NCI-H2196 treated with DMSO at 0.1 percent for 48 hours (cell line): ENCODE data around the gene DIP2C.
"Not testable (repeated sequence)": the region's sequence is repeated elsewhere in the genome, so short reads cannot be mapped to it uniquely, and the experiment has no call there.

Experiments used
- DNase-seq: peaks from one replicate; lab custom pipeline; 2025; ENCODE audit not compliant: unreplicated experiment; lab: John Stamatoyannopoulos, UW

DIP2C gene

DNA sequence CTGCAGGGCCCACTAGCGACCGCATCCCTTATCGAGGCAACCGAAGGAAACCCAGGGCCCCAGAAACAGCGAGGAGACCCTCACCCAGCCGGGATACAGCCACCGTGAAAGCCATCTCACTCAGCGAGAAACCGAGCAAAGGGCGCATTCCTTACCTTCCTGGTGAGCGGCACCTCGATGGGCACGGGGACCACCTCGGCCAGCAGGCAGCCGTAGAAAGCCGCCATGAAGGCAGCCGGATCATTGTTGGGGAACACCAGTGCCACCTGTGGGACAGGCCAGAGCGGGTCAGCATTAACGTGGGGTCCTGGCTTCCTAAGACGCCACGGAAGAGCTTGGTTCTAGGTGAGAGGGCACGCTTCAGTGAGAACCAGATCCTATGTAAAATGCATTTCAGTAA, 290.5 kb downstream of the DIP2C start:
- DNase-seq, result no peak

DNA sequence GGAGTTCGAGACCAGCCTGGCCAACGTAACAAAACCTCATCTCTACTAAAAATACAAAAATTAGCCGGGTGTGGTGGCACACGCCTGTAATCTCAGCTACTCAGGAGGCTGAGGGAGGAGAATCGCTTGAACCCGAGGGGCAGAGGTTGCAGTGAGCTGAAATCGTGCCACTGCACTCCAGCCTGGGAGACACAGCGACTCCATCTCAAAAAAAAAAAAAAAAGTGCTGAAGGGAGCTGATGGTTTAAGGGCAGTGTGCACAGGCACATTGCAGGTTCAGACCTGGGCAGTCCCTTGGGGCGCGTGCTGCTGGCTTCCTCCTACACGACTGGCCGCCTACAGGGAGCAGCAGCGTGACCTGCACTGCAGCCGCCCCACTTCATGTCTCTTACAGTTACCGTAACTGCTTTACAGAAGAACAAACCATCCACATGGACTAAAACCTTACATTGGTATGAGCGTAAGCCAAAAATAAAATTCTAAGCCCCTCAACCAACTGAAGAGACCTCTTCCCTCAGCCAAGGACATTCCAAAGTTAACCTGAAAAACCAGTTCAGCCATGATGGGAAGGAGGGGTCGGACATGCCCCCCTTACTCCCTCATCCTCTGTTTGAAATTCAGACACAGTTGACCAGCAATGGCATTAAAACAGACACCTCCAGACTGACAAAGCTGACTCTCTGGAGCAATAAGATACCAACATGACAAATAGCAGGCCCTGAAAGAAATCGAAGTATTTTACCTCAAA, 292.0 kb downstream of the DIP2C start:
- DNase-seq, result no peak

DNA sequence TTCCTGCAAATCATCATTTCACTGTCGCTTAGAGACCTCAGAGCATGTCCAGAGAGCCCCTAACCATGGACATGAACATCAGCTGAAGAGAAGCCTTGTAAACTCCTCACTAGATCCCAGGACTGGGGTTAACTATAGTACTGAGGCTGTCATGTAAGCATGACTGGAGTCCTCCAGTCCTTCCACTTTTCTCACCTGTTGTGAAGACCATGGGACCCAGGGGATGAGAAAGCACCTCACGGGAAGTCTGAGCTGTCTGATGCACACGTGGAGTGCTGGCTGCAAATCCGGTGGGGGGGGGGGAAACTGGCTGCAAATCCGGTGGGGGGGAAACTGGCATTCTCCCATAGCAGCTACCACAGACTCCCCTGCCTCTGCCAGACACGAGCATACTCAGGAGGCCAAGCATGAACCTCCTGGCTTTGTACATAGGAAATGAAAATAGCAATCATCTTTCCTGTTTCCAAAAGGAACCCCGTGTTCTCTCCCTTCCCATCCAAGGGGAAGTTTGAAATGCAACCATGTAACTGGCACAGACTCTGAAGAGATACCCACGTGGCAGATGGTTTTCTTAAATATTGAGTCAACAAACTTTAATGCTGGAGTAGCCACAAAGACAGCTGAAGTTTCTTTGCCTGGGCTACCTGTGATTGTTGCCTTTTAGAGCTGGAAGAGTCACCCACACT, 292.8 kb downstream of the DIP2C start:
- DNase-seq, result no peak

DNA sequence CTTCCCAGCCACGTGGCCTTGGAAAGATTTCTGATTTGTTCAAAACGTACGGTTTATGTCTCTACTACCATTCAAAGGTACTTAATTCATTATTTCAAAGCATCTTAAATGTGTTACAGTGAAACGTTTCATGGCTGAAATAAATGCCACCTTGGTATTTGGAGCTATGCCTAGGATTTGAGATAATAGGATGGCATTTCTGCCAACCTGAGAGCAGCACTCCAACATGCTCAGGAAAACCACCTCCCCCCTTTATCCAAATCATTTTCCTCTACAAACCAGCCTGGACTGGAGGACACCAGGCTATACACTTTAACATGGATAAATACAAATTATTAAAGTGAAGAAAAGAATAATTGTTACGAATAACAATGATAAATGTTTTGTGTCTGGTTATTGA, 293.4 kb downstream of the DIP2C start:
- no peak for DNase-seq

DNA sequence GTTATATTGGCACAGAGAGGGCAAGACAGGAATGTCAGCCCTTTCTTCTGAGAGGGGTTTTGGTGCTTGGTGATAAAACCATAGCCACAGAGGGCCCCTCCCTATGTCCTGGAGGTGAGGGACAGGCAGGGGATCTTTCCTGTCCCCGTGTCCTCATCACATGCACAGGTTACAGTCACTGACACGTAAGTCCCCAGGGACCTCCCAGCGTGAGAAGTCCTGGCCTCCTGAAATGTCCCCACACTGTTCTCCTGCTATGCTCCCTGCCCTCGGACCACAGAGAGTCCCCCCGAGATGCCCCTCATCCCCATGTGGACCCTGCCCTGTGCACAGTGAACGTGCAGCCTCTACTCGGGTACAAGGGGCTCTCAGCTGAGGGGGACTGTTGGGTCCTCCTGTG, 293.8 kb downstream of the DIP2C start:
- DNase-seq, result no peak

DNA sequence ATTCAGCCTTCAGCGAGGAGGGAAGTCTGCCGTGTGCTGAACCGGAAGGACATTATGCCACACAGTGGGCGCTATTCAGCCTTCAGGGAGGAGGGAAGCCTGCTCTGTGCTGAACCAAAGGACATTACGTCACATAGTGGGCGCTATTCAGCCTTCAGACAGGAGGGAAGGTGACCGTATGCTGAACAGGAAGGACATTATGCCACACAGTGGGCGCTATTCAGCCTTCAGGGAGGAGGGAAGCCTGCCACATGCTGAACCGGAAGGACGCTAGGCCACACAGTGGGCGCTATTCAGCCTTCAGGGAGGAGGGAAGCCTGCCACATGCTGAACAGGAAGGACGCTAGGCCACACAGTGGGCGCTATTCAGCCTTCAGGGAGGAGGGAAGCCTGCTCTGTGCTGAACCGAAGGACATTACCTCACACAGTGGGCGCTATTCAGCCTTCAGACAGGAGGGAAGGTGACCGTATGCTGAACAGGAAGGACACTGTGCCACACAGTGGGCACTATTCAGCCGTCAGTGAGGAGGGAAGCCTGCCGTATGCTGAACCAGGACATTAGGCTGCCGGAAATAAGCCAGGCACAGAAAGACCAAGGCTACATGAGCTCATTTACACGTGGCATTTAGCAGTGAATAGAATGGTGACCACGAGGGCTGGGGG, 294.9 kb downstream of the DIP2C start:
- not testable (repeated sequence) for DNase-seq

DNA sequence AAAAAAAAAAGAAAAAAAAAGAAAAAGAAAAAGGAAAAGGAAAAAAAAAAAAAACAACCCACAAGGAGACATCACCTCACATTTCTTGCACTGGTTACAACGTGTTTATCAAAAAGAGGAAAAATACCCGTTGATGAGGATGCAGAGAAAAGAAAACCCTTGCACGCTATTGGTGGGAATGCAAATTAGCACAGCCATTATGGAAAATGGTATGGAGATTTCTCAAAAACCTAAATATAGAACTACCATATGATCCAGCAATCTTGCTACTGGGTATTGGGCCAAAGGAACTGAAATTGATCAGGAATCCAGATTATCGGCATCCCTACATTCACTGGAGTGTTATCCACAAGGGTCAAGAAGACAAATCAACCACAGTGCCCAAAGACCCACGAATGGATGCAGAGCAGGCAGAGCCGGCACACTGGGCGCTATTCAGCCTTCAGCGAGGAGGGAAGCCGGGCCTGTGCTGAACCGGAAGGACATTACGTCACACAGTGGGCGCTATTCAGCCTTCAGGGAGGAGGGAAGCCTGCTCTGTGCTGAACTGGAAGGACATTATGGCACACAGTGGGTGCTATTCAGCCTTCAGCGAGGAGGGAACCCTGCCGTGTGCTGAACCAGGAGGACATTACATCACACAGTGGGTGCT, 295.6 kb downstream of the DIP2C start:
- DNase-seq, result no peak

DNA sequence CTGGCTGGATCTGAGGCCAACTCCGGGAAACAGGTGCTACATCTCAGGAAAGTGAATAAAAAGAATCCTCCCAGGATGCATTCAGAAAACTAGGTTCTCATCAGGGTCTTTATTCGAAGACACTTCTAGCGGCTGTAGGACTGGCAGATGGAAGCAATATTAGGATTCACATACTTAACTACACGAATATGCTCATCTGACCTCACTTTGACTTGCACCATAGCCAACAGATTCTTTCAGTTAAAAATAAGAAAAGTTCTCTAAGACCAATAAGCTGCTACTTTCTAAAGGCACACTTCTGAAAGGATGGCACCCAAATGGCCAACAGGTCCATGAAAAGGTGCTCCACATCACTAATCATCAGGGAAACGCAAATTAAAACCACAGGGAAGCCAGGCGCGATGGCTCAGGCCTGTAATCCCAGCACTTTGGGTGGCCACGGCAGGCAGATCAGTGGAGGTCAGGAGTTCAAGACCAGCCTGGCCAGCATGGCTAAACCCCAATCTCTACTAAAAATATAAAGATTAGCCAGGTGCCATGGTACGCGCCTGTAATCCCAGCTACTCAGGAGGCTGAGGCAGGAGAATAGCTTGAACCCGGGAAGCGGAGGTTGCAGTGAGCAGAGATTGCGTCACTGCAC, 296.2 kb downstream of the DIP2C start:
- no peak for DNase-seq

DNA sequence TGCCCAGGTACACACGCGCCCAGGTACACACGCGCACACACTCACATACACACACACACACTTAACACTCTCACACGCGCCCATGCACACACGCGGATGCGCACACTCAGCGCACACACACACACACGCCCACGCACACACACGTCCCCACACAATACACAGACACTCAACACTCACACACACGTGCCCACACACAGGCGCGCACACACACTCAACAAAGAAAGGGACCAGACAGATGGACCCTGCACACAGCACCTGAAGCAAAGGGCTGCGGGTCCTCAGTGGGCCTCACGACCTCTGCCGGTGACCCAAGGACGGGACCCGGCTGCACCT, 296.8 kb downstream of the DIP2C start:
- no peak for DNase-seq

DNA sequence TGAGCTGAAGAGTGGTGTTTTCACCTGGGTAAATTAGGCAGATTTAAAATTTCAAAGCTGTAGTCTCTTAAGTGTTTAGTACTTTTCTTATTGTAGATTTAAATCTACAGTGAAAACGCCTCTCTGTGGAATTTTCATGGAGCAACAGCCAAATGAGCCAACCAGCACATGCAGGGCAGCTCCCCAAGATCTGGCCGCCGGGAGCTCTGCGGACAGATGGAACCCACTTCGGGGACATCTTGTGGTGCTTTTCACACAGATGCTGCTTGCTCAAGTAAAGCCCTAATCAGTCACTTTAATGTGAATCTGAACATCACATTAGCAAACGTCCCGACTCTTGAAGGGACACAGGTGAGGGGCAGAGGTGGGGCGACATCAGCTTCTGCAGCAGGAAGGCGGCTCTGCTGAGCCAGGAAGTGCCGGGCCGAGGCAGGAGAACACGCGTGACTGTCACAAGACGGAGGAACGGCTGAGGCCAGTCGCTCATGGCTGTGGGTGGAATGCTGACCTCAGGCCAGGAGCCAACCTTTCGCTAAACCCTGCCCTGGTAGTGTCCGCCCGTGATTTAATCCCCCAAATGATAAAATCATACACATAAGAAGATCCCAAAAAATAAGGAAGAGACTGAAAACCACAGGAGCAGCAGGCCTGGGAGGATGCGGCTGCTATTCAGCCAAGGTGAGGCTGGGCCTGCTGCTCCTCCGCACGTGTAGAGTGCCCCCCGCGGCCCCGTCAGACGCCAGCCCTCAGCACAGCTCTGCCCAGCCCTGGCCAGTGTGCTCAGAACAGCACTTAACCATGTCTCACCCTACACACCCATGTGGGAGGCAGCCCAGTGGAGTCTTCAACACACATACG, 297.4 kb downstream of the DIP2C start:
- no peak for DNase-seq

DNA sequence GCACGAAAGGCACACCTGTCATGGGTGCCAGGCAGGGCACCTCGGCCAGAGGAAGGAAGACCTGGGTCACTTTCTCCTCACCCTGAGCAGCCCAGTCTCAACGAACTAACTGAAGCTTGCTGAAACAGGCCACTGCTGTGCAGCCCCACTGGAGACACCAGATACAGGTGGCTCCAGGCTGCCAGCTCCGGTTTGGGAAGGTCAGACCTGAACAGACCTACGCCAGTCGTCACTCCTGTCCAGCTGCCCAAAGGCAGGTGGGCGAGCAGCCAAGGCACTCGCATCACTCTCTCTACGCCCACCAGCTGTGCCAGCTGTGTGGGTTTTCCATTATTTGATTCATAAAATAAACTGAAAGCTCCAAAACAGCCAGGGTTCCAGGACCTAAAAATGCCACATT, 298.2 kb downstream of the DIP2C start:
- peak; percentile 0 for DNase-seq

DNA sequence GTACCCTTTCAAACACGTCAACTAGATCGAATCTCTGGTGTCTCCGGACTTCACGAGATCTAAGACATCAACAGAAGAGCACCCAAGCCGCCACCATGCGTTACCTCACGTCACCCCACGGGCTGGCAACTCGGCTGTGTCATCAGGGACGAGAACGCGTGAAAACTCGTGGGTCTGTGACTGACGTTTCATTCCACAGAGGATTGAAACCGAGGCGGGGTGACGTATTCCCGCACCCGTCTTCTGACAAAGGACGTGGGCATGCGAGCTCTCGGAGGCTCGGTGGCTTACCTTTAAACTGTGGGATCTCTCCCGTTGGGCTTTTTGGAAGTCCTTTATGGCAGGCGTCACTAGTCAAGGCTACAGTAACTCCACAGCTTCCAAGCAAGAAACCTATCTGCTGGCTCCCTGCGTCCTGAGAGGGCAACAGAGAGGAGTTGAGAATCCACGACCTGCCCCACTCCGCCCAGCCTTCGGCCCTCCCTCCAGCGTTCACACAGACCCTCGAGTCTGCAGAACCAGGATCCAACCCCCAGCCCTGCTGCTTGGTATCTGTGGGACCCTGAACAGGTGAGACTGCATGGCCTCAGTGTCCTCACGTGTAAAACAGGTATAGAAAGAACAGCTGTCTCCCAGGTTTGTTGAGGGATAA, 298.9 kb downstream of the DIP2C start:
- no peak for DNase-seq

DNA sequence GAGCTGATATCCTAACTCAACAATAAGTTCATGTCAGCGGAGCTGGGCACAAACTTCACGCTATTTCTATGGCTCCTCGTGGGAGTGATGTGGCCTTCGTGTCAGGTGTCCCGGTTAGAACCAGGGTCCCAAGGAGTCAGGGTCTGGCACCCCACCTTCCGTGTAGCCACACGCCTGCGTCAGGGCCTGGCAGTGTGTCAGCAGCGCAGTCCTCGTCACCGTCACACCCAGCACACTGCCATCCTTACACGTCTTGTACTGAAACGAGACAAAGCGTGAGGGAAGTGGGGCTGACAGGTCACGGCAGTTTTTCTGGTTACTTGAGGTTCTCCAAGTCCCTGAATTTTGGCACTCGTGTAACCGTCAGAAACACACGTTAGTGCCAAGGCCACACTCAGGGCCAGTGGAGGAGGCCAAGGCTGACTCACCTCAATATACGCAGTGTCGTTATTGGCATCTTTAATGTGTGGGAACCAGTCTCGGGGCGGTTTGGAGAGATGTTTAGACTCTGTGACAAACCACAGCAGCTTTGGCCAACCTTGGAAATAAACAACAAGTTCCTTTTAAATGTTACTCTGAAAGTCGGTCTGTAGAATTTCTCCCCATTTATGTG, 299.5 kb downstream of the DIP2C start:
- no peak for DNase-seq

DNA sequence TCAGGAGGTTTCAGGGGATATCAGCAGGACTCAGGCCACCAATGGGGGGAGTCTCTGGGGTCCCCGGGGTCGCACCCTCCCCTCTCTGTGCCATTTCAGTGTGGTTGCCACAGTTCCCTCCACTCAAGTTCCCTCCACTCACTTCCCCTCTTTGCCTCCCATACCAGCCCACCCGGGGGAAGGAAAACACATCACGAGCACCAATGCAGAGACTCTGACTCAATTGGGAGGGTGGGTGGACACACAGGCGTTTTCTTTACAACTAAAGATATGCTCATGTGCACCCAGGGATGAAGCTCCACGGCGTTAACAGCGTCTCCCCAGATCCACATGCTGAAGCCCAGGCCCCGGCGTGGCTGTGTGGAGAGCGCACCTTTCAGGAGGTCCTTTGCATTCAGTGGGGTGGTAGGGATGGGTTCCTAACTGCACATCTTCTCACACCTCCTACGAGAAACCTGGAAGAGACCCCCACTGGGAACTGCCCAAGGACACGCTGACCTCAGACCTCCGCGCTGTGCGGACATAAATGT, 300.1 kb downstream of the DIP2C start:
- DNase-seq, result no peak

DNA sequence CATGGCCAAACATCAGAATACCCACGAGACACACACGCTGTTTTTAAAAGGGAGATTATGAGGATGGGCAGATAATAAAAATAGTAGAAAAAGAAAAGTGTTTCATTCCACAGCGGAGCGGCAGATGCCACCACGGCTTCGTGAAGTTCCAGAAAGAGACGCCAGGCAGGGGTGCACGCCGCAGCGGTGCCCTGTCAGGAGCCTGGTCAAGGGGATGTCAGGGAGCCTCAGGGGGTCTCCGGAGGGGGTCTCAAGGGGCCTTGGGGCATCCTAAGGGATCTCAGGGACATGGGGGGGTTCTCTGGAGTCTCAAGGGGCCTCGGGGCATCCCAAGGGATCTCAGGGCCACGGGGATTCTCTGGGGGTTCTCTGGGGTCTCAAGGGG, 300.8 kb downstream of the DIP2C start:
- DNase-seq, result no peak

DNA sequence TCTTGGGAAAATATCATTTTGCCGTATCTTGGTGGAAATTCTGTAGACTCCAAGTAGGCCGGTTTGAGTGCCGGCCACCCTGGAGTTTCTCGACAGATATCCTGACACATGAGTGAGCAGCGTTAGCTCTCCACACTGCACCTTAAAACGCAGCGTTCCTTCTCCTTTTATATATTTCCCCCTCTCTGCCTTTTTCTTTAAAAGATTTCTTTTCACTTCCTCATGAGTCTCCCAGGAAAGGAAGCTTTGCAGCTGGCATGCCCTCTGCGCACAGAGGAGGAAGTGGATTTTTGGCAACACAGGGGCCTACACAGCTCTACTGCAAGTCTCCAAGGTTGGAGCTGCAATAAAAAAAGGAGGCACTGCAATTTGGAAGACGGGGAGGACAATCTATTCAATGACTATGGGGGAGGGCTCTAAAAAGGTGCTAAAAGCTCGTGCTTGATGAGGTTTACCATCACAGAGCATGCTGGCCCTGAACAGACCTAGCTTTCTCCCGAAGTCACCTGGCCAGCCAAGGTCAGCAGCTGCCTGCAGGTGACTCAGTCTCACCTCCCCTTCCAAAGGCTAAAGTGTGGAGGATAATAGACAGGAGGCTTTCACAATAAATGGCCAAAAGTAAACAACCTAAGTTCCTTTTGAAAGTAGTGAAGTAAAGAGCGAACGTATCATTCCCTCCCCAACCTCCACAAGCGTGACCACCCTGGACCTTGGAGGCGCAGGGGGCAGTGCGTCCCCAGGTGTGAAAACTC, 301.4 kb downstream of the DIP2C start:
- no peak for DNase-seq

DNA sequence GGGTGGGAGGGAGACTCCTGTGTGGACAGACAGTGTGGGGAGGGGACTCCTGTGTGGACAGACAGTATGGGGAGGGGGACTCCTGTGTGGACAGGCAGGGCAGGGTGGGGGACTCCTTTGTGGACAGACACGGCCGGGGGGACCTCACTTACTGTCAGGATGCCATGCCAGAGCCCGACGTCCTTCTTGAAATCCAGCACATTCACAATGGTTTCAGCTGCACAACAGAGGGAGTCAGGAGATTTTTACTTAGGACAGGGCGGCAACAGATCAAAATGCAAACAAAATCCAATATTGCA, 301.9 kb downstream of the DIP2C start:
- no peak for DNase-seq

DNA sequence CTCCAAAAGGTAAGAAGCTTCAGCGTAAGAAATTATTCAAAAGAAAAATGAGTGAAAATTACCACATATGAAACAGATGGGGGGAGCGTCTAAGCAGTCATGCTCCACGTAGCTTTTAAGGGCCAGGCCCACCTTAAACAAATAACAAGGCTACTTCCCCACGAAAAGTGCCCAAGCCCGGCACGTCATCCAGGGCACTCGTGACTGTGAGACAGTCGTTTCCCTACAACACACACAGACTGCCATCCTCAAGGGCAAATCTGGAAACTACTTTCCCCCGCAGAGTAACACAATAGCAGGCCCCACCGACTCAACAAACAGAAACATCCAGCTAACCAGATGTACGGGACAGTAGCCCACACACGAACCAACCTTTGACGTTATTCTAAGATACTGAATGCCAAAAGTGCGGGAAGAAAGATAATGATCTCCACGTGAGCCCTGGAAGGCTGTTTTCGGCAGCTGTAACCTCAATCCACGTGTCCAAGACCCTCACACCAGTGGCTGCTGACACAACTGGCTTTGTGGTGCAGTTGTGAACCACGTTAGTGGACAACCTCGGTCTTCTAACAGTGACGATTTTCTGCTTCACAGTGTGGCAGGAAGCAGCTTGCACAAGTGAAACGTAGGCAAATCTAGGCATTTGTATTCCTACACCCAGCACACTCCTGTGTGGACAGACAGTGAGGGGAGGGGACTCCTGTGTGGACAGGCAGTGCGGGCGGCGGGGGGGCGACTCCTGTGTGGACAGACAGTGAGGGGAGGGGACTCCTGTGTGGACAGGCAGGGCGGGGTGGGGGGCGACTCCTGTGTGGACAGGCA, 302.5 kb downstream of the DIP2C start:
- no peak for DNase-seq
